Activated CD4-positive, alpha-beta T cell treated with anti-CD3 and anti-CD28 coated beads for 1 hour (primary cell): ENCODE results near the gene BPGM.
A peak's percentile ranks its signal among the peaks of the same experiment; 100 is the strongest.

ENCODE experiments used
- DNase-seq: peaks from one replicate; pipeline ENCODE4 v3.0.0-alpha.2; 2020

BPGM gene

GRCh38 chr7:134699021-134699818, 52.6 kb downstream of the BPGM start:
- no peak for DNase-seq

- no peak for DNase-seq
Measured at GRCh38 chr7:134699899-134700298, 53.2 kb downstream of the BPGM start.

- no peak for DNase-seq
Measured at GRCh38 chr7:134701272-134701671, 54.6 kb downstream of the BPGM start.

- DNase-seq = no peak
Measured at GRCh38 chr7:134702366-134703240, 56.0 kb downstream of the BPGM start.

GRCh38 chr7:134703241-134703594, 56.6 kb downstream of the BPGM start:
- DNase-seq = no peak

GRCh38 chr7:134703782-134704181, 57.1 kb downstream of the BPGM start:
- DNase-seq = no peak

- DNase-seq = no peak
Measured at GRCh38 chr7:134704827-134705226, 58.2 kb downstream of the BPGM start.

- DNase-seq = no peak
Measured at GRCh38 chr7:134705716-134706115, 59.1 kb downstream of the BPGM start.

GRCh38 chr7:134706468-134706867, 59.8 kb downstream of the BPGM start:
- no peak for DNase-seq

- DNase-seq = no peak
Measured at GRCh38 chr7:134707663-134708378, 61.2 kb downstream of the BPGM start.

GRCh38 chr7:134708692-134709091, 62.0 kb downstream of the BPGM start:
- DNase-seq = no peak

- DNase-seq = no peak
Measured at GRCh38 chr7:134709197-134709596, 62.5 kb downstream of the BPGM start.

- DNase-seq = no peak
Measured at GRCh38 chr7:134710511-134710853, 63.8 kb downstream of the BPGM start.

GRCh38 chr7:134710854-134711624, 64.4 kb downstream of the BPGM start:
- DNase-seq = peak; percentile 20

GRCh38 chr7:134712196-134712595, 65.5 kb downstream of the BPGM start:
- no peak for DNase-seq

GRCh38 chr7:134714470-134715205, 68.0 kb downstream of the BPGM start:
- no peak for DNase-seq

- DNase-seq = no peak
Measured at GRCh38 chr7:134718211-134718875, 71.7 kb downstream of the BPGM start.

- DNase-seq = no peak
Measured at GRCh38 chr7:134720091-134720935, 73.7 kb downstream of the BPGM start.

- no peak for DNase-seq
Measured at GRCh38 chr7:134721171-134721570, 74.5 kb downstream of the BPGM start.

GRCh38 chr7:134722786-134723322, 76.2 kb downstream of the BPGM start:
- DNase-seq = no peak
